ENCODE data around the gene CACNA2D2. TPM values are rescaled to one million over a fixed set of nuclear protein-coding genes. Genes with fewer than 3 reads are reported as not detected.
A peak's percentile ranks its signal among the peaks of the same experiment; 100 is the strongest.

Gene CACNA2D2
- total and polyA plus RNA-seq, 2 of the 13 experiments (the other 11 are each of a cell fraction or from before 2014, with no cell fraction given): not detected

DNA sequence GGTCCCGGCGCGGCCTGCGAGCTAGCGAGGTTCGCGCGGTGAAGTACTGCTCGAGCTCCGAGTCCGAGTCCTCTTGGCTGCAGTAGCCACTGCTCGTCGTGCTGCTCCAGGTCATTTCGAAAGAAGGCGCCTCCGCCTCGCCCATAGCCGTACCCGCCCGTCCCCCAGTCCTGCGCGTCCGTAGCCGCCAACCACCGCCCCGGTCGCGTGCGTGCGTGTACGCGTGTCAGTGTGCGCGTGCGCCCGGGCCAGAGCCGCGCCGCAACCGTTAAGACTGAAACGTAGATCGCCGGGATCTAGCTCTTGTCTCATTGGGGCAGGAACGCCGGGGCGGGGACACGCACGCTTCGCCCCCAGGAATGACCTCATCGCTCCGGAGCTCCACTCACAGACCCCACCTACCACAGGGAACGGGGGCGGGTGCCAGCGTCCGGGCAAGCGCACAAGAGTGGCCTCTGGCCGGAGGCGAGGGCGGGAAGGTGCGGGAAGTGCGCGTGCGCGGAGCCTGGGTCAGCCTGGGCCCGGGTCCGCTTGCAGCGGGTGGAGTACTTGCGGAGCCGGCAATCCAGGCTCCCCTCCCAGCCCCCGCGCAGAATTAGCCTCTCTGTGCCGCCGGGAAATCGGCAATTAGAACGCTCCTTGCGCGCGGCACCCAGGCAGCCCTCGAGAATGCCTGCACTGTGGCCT is 166.1 kb downstream of the CACNA2D2 start (continued):
- TF ChIP-seq, protein P1, sequence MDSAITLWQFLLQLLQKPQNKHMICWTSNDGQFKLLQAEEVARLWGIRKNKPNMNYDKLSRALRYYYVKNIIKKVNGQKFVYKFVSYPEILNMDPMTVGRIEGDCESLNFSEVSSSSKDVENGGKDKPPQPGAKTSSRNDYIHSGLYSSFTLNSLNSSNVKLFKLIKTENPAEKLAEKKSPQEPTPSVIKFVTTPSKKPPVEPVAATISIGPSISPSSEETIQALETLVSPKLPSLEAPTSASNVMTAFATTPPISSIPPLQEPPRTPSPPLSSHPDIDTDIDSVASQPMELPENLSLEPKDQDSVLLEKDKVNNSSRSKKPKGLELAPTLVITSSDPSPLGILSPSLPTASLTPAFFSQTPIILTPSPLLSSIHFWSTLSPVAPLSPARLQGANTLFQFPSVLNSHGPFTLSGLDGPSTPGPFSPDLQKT (CRISPR knock-in tag; IDR thresholded peaks at IDR 0.05; ENCODE audit: borderline replicate concordance): no peak
- TF ChIP-seq, protein P2, sequence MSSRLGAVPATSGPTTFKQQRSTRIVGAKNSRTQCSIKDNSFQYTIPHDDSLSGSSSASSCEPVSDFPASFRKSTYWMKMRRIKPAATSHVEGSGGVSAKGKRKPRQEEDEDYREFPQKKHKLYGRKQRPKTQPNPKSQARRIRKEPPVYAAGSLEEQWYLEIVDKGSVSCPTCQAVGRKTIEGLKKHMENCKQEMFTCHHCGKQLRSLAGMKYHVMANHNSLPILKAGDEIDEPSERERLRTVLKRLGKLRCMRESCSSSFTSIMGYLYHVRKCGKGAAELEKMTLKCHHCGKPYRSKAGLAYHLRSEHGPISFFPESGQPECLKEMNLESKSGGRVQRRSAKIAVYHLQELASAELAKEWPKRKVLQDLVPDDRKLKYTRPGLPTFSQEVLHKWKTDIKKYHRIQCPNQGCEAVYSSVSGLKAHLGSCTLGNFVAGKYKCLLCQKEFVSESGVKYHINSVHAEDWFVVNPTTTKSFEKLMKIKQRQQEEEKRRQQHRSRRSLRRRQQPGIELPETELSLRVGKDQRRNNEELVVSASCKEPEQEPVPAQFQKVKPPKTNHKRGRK (CRISPR knock-in tag; IDR thresholded peaks at IDR 0.05): no peak
- TF ChIP-seq CENPX (CRISPR knock-in tag; IDR thresholded peaks at IDR 0.05) (no peak), MYNN (CRISPR knock-in tag; IDR thresholded peaks at IDR 0.05; ENCODE audit: low read depth) (0 out of 2 replicates have a peak, but pooled peaks have one; percentile 17), NFE2L1 (CRISPR knock-in tag; IDR thresholded peaks at IDR 0.05; ENCODE audit: borderline replicate concordance) (no peak), ZFP41 (CRISPR knock-in tag; IDR thresholded peaks at IDR 0.05; ENCODE audit: borderline replicate concordance) (0 out of 2 replicates have a peak, but pooled peaks have one; percentile 33), SAFB2 (CRISPR knock-in tag; IDR thresholded peaks at IDR 0.05; ENCODE audit: borderline replicate concordance, low read depth) (peak; percentile 66; the same call in 1 of the 2 replicates), CHD4 (IDR thresholded peaks at IDR 0.05; ENCODE audit: borderline replicate concordance, low read length) (no peak), KAT7 (CRISPR knock-in tag; IDR thresholded peaks at IDR 0.05; ENCODE audit: borderline replicate concordance) (peak; percentile 71), PLRG1 (conservative IDR thresholded peaks at IDR 0.05) (no peak), ZBTB38 (CRISPR knock-in tag; IDR thresholded peaks at IDR 0.05) (peak; percentile 27; the same call in 1 of the 2 replicates), ZNF3 (CRISPR knock-in tag; IDR thresholded peaks at IDR 0.05) (no peak), SMAD9 (CRISPR knock-in tag; IDR thresholded peaks at IDR 0.05) (no peak; the same call in none of the 2 replicates), ZNF251 (CRISPR knock-in tag; IDR thresholded peaks at IDR 0.05) (no peak), XRCC5 (optimal IDR thresholded peaks at IDR 0.05; ENCODE audit: low read length) (no peak)
- TF ChIP-seq, protein P3, sequence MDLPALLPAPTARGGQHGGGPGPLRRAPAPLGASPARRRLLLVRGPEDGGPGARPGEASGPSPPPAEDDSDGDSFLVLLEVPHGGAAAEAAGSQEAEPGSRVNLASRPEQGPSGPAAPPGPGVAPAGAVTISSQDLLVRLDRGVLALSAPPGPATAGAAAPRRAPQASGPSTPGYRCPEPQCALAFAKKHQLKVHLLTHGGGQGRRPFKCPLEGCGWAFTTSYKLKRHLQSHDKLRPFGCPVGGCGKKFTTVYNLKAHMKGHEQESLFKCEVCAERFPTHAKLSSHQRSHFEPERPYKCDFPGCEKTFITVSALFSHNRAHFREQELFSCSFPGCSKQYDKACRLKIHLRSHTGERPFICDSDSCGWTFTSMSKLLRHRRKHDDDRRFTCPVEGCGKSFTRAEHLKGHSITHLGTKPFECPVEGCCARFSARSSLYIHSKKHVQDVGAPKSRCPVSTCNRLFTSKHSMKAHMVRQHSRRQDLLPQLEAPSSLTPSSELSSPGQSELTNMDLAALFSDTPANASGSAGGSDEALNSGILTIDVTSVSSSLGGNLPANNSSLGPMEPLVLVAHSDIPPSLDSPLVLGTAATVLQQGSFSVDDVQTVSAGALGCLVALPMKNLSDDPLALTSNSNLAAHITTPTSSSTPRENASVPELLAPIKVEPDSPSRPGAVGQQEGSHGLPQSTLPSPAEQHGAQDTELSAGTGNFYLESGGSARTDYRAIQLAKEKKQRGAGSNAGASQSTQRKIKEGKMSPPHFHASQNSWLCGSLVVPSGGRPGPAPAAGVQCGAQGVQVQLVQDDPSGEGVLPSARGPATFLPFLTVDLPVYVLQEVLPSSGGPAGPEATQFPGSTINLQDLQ (CRISPR knock-in tag; IDR thresholded peaks at IDR 0.05): peak; percentile 65; the same call in 1 of the 2 replicates
- TF ChIP-seq, protein P4, sequence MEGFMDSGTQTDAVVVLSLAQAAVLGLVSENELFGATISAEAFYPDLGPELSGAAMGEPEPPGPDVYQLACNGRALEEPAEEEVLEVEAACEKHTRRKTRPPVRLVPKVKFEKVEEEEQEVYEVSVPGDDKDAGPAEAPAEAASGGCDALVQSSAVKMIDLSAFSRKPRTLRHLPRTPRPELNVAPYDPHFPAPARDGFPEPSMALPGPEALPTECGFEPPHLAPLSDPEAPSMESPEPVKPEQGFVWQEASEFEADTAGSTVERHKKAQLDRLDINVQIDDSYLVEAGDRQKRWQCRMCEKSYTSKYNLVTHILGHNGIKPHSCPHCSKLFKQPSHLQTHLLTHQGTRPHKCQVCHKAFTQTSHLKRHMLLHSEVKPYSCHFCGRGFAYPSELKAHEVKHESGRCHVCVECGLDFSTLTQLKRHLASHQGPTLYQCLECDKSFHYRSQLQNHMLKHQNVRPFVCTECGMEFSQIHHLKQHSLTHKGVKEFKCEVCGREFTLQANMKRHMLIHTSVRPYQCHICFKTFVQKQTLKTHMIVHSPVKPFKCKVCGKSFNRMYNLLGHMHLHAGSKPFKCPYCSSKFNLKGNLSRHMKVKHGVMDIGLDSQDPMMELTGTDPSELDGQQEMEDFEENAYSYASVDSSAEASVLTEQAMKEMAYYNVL (CRISPR knock-in tag; IDR thresholded peaks at IDR 0.05; ENCODE audit: borderline replicate concordance): no peak
- TF ChIP-seq, protein P5, sequence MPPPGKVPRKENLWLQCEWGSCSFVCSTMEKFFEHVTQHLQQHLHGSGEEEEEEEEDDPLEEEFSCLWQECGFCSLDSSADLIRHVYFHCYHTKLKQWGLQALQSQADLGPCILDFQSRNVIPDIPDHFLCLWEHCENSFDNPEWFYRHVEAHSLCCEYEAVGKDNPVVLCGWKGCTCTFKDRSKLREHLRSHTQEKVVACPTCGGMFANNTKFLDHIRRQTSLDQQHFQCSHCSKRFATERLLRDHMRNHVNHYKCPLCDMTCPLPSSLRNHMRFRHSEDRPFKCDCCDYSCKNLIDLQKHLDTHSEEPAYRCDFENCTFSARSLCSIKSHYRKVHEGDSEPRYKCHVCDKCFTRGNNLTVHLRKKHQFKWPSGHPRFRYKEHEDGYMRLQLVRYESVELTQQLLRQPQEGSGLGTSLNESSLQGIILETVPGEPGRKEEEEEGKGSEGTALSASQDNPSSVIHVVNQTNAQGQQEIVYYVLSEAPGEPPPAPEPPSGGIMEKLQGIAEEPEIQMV (CRISPR knock-in tag; IDR thresholded peaks at IDR 0.05; ENCODE audit: low read depth): peak; percentile 69; the same call in 1 of the 2 replicates
- TF ChIP-seq, protein P6, sequence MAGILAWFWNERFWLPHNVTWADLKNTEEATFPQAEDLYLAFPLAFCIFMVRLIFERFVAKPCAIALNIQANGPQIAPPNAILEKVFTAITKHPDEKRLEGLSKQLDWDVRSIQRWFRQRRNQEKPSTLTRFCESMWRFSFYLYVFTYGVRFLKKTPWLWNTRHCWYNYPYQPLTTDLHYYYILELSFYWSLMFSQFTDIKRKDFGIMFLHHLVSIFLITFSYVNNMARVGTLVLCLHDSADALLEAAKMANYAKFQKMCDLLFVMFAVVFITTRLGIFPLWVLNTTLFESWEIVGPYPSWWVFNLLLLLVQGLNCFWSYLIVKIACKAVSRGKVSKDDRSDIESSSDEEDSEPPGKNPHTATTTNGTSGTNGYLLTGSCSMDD (CRISPR knock-in tag; IDR thresholded peaks at IDR 0.05): no peak

Measured in HepG2 (cell line).